Prostate gland (tissue), 2 donors: ENCODE data around the gene STX1A.
"Not testable (repeated sequence)": the region's sequence is repeated elsewhere in the genome, so short reads cannot be mapped to it uniquely, and the experiment has no call there.

Experiments
- POLR2A ChIP-seq: fragments of 450-650 bp; IDR thresholded peaks from one replicate; pipeline ENCODE4 v1.6.1; 2016; ENCODE audit warnings: antibody characterized with exemption, mild to moderate bottlenecking
- TF ChIP-seq, protein P1 (sequence below), 4 experiments: fragments of 200-600 bp in 2 of 4; fragments of 450-650 bp in 2 of 4; sonication (generic) in 2 of 4; IDR thresholded peaks; 1 replicate in 3 of 4; 2 replicates in 1 of 4; pipeline ENCODE4 v1.5.1; 2016 to 2019; ENCODE audit warnings: antibody characterized with exemption in 4 of 4, mild to moderate bottlenecking in 2 of 4, moderate library complexity in 2 of 4

- not testable (repeated sequence) for TF ChIP-seq POLR2A
- TF ChIP-seq, protein P1, sequence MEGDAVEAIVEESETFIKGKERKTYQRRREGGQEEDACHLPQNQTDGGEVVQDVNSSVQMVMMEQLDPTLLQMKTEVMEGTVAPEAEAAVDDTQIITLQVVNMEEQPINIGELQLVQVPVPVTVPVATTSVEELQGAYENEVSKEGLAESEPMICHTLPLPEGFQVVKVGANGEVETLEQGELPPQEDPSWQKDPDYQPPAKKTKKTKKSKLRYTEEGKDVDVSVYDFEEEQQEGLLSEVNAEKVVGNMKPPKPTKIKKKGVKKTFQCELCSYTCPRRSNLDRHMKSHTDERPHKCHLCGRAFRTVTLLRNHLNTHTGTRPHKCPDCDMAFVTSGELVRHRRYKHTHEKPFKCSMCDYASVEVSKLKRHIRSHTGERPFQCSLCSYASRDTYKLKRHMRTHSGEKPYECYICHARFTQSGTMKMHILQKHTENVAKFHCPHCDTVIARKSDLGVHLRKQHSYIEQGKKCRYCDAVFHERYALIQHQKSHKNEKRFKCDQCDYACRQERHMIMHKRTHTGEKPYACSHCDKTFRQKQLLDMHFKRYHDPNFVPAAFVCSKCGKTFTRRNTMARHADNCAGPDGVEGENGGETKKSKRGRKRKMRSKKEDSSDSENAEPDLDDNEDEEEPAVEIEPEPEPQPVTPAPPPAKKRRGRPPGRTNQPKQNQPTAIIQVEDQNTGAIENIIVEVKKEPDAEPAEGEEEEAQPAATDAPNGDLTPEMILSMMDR (IDR thresholded peaks at IDR 0.05): not testable (repeated sequence)
Observed at GRCh38 chr7:73676062-73676461, 43.4 kb downstream of the STX1A start.
